NT2/D1 (cell line): ENCODE results near the gene TTYH3.

ENCODE experiments used
- SUZ12 ChIP-seq: IDR thresholded peaks from 2 replicates; pipeline ENCODE4 v1.6.1; 2011; ENCODE audit not compliant: insufficient read length, insufficient read depth; ENCODE audit errors: extremely low read depth
- YY1 ChIP-seq: IDR thresholded peaks from 2 replicates; pipeline ENCODE4 v1.6.1; 2011; ENCODE audit not compliant: insufficient read length, insufficient read depth
- ZNF274 ChIP-seq: IDR thresholded peaks from 2 replicates; pipeline ENCODE4 v1.6.1; 2011; ENCODE audit warnings: mild to moderate bottlenecking, low read depth, low read length

DNA sequence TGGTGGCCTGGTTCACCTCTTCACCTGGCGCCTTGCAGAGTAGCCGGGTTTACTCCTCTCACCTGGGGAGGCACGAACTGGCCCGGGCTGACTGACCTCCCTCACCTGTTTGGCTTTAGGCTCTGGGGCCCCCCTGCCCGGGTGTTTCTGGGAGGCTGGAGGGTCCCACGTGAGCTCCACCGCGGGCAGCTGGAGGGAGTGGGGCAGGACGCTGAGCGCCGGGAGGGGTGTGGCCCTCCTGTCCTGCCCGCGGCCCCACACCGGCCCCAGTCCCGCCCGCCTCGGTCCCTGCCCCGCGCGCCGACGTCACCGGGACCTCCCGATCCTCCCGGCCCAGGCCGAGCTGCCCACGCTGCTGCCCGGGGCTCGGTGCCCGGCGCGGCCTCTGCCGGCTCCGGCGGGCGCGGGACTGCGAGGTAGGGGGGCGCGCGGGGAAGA, 56.1 kb downstream of the TTYH3 start, which contains the start of gene AMZ1:
- TF ChIP-seq YY1 (no peak), SUZ12 (no peak), ZNF274 (no peak)
